ENCODE measurements around the gene SEC14L1. TPM values are rescaled to one million over a fixed set of nuclear protein-coding genes. Genes with fewer than 3 reads are reported as not detected.

SEC14L1 gene
- total and polyA plus RNA-seq, 2 of the 8 experiments (the other 6 are each of a cell fraction or from before 2014, with no cell fraction given), result 27.2 to 74.4 TPM

GRCh38 chr17:77237232-77238008, 96.7 kb downstream of the SEC14L1 start:
- H3K9me3 ChIP-seq (ENCODE audit: insufficient read depth in 2 of 2, low read depth in 1 of 2, low read length in 1 of 2), result no peaks in the 10 kb centered on the region
- no peak overlapping the region for H4K5ac ChIP-seq (ENCODE audit: insufficient read length, low read depth, low read length)
- H3K18ac ChIP-seq (ENCODE audit: extremely low read depth, low read length), result no peak overlapping the region
- DNase-seq (ENCODE audit: low read depth in 1 of 2, low spot score in 2 of 2) (no peak), FAIRE-seq (no peak)
- no peaks in the 10 kb centered on the region for H3K79me2 ChIP-seq (ENCODE audit: control insufficient read depth in 1 of 2, insufficient read depth in 2 of 2, low read length in 2 of 2)
- H3K9ac ChIP-seq (replicated peaks in 1 of 4; ENCODE audit: extremely low read depth in 1 of 4, low read depth in 3 of 4, low read length in 3 of 4), result no peak overlapping the region
- H2AFZ ChIP-seq (ENCODE audit: low read length), result no peak overlapping the region
- H3K4me2 ChIP-seq (ENCODE audit: insufficient read depth in 1 of 2, low read depth in 2 of 2, low read length in 2 of 2), result no peak overlapping the region
- H3K79me1 ChIP-seq (ENCODE audit: low read depth, low read length), result no peaks in the 10 kb centered on the region
- H2BK5ac ChIP-seq (ENCODE audit: low read depth, low read length), result no peak overlapping the region
- TF ChIP-seq TCF12 (IDR thresholded peaks at IDR 0.05; ENCODE audit: low read depth, low read length), result no peak
- TF ChIP-seq YY1 (IDR thresholded peaks at IDR 0.05; ENCODE audit: low read depth, low read length), result no peak
- TF ChIP-seq JUN (IDR thresholded peaks at IDR 0.05; ENCODE audit: low read depth, low read length), result no peak
- TF ChIP-seq RBBP5 (IDR thresholded peaks at IDR 0.05; ENCODE audit: borderline replicate concordance, low read depth, low read length), result no peak
- TF ChIP-seq HDAC2 (IDR thresholded peaks at IDR 0.05; ENCODE audit: borderline replicate concordance in 1 of 2, low read depth in 2 of 2, low read length in 2 of 2), result no peak
- TF ChIP-seq SP4 (IDR thresholded peaks at IDR 0.05; ENCODE audit: low read length), result no peak
- TF ChIP-seq RNF2 (IDR thresholded peaks at IDR 0.05; ENCODE audit: borderline replicate concordance, low read depth, low read length, missing control alignments, poor library complexity, severe bottlenecking), result no peak
- no peak for TF ChIP-seq SP2 (IDR thresholded peaks at IDR 0.05; ENCODE audit: low read length)
- TF ChIP-seq, protein P1, sequence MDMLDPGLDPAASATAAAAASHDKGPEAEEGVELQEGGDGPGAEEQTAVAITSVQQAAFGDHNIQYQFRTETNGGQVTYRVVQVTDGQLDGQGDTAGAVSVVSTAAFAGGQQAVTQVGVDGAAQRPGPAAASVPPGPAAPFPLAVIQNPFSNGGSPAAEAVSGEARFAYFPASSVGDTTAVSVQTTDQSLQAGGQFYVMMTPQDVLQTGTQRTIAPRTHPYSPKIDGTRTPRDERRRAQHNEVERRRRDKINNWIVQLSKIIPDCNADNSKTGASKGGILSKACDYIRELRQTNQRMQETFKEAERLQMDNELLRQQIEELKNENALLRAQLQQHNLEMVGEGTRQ (IDR thresholded peaks at IDR 0.05; ENCODE audit: low read length), result no peak
- no peak for TF ChIP-seq TAF1 (IDR thresholded peaks at IDR 0.05; ENCODE audit: low read depth, low read length)
- TF ChIP-seq PHF8 (conservative IDR thresholded peaks at IDR 0.05; ENCODE audit: low read depth, low read length), result no peak
- no peak overlapping the region for H2BK120ac ChIP-seq (replicated peaks; ENCODE audit: low read depth, low read length)
- ChIA-PET CTCF (ENCODE audit: partially characterized antibody) (interaction anchor here (1.3 kb wide), 1 partner anchor 13 kb away, joined by 3 read pairs; no protein-coding TSS in a partner anchor), POLR2A (ENCODE audit: partially characterized antibody) (no interaction called here)
- H3K23ac ChIP-seq (ENCODE audit: insufficient read length), result no peak overlapping the region
- no peaks in the 10 kb centered on the region for H4K20me1 ChIP-seq (replicated peaks in 1 of 2; ENCODE audit: control insufficient read depth in 1 of 2, insufficient read depth in 2 of 2, low read length in 2 of 2)
- 0 out of 2 replicates have a peak overlapping the region, but pooled peaks have one; percentile 34 for H2BK20ac ChIP-seq (ENCODE audit: low read length)
- H3K36me3 ChIP-seq (ENCODE audit: control insufficient read depth in 2 of 4, insufficient read depth in 4 of 4, low read length in 3 of 4), result no peaks in the 10 kb centered on the region
- H2AK5ac ChIP-seq (ENCODE audit: low read depth, low read length), result no peak overlapping the region; the same call in 1 of the 2 replicates
- no peak overlapping the region for H2BK12ac ChIP-seq (ENCODE audit: low read depth, low read length)
- H3K27ac ChIP-seq (ENCODE audit: low read depth, low read length), result no peak overlapping the region
- H3K27me3 ChIP-seq (replicated peaks in 1 of 4; ENCODE audit: control insufficient read depth in 3 of 4, extremely low read depth in 1 of 4, insufficient read depth in 3 of 4, low read length in 3 of 4), result no peaks in the 10 kb centered on the region
- no peak overlapping the region for H4K8ac ChIP-seq (ENCODE audit: extremely low read depth, insufficient read depth, low read length)
- no peak overlapping the region for H3K4me3 ChIP-seq (ENCODE audit: extremely low read depth in 1 of 4, insufficient read depth in 2 of 4, low read depth in 3 of 4, low read length in 4 of 4)
- H3K14ac ChIP-seq (ENCODE audit: insufficient read length), result no peak overlapping the region
- H3K23me2 ChIP-seq (ENCODE audit: low read depth, low read length), result no peaks in the 10 kb centered on the region
- no peak overlapping the region for H4K91ac ChIP-seq (replicated peaks; ENCODE audit: insufficient read length, low read length)
- H2BK15ac ChIP-seq (ENCODE audit: low read length), result no peak overlapping the region
- no peaks in the 10 kb centered on the region; a peak in 1 of 7 replicates for H3K4me1 ChIP-seq (replicated peaks in 1 of 4; ENCODE audit: control insufficient read depth in 3 of 4, insufficient read depth in 4 of 4, low read length in 3 of 4)
- WGBS, 2 experiments (ENCODE audit: extremely low coverage in 1 of 2, insufficient coverage in 1 of 2, insufficient read length in 1 of 2, insufficient replicate concordance in 2 of 2, low coverage in 1 of 2, low lambda C conversion rate in 2 of 2, missing lambda C conversion rate in 1 of 2), result 91% methylated on average over 13 of the region's 13 CpGs; no CpG with 5 or more reads in 1 of the 2 experiments
- H3K4ac ChIP-seq (replicated peaks; ENCODE audit: insufficient read length, low read depth, low read length), result no peak overlapping the region
- no peak overlapping the region for H3K56ac ChIP-seq (replicated peaks; ENCODE audit: insufficient read length, low read depth, low read length)
